ENCODE measurements around the gene NEK6. TPM values are rescaled to one million over a fixed set of nuclear protein-coding genes. Genes with fewer than 3 reads are reported as not detected.

Gene NEK6
- total RNA-seq, 1 experiment from 2014 or later, result 57.9 TPM

- H4K20me1 ChIP-seq (ENCODE audit: insufficient read depth), result no peaks in the 10 kb centered on the region
- H3K4me2 ChIP-seq, result no peak overlapping the region
- no peak overlapping the region for H3K27ac ChIP-seq
- no TSS peak for BruUV-seq (replicated peaks)
- ChIA-PET CTCF (interaction anchor here (0.6 kb wide), 1 partner anchor 118 kb away, joined by 5 read pairs; no protein-coding TSS in a partner anchor), POLR2A (ENCODE audit: unreplicated experiment) (no interaction called here)
- peaks cover 26% of the 10 kb centered on the region for H3K4me1 ChIP-seq (replicated peaks; ENCODE audit: insufficient read depth)
- H3K9me3 ChIP-seq (ENCODE audit: insufficient read depth, low read depth), result no peaks in the 10 kb centered on the region
- no peaks in the 10 kb centered on the region for H3K27me3 ChIP-seq (ENCODE audit: insufficient read depth, low read depth)
- intact Hi-C loops (cut with micrococcal nuclease; ENCODE audit: unreplicated experiment), result no loop called here
- DNase-seq, result no peak
- H3K36me3 ChIP-seq (ENCODE audit: low read depth), result no peaks in the 10 kb centered on the region
- H3K4me3 ChIP-seq, result no peak overlapping the region
- peaks cover 22% of the 10 kb centered on the region for H3F3A ChIP-seq (ENCODE audit: insufficient read depth, low read depth)
- H3K79me2 ChIP-seq (ENCODE audit: low read depth), result no peaks in the 10 kb centered on the region
- no peak for TF ChIP-seq EZH2 (IDR thresholded peaks at IDR 0.05; ENCODE audit: low read depth)
- no peak for TF ChIP-seq CTCF (conservative IDR thresholded peaks at IDR 0.05)
- H3K9me2 ChIP-seq (ENCODE audit: insufficient read depth), result no peaks in the 10 kb centered on the region; the same call in 1 of the 2 replicates
- H2AFZ ChIP-seq, result no peak overlapping the region
Measured at GRCh38 chr9:124213396-124213795, 44.4 kb upstream of the NEK6 start.

- H3K4me1 ChIP-seq (replicated peaks; ENCODE audit: insufficient read depth), result peaks cover 33% of the 10 kb centered on the region
- no peaks in the 10 kb centered on the region; the same call in 1 of the 2 replicates for H3K9me2 ChIP-seq (ENCODE audit: insufficient read depth)
- ChIA-PET CTCF (interaction anchor here (0.6 kb wide), 1 partner anchor 117 kb away, joined by 5 read pairs; no protein-coding TSS in a partner anchor), POLR2A (ENCODE audit: unreplicated experiment) (no interaction called here)
- no peaks in the 10 kb centered on the region for H3K79me2 ChIP-seq (ENCODE audit: low read depth)
- DNase-seq, result no peak
- no peaks in the 10 kb centered on the region for H3K9me3 ChIP-seq (ENCODE audit: insufficient read depth, low read depth)
- no TSS peak for BruUV-seq (replicated peaks)
- TF ChIP-seq EZH2 (IDR thresholded peaks at IDR 0.05; ENCODE audit: low read depth) (no peak), CTCF (conservative IDR thresholded peaks at IDR 0.05) (no peak)
- H3K4me3 ChIP-seq, result no peak overlapping the region
- no peaks in the 10 kb centered on the region for H3K36me3 ChIP-seq (ENCODE audit: low read depth)
- H3K27ac ChIP-seq, result no peak overlapping the region
- H2AFZ ChIP-seq, result no peak overlapping the region
- H3K27me3 ChIP-seq (ENCODE audit: insufficient read depth, low read depth), result no peaks in the 10 kb centered on the region
- intact Hi-C loops (cut with micrococcal nuclease; ENCODE audit: unreplicated experiment), result no loop called here
- no peaks in the 10 kb centered on the region for H4K20me1 ChIP-seq (ENCODE audit: insufficient read depth)
- peaks cover 22% of the 10 kb centered on the region for H3F3A ChIP-seq (ENCODE audit: insufficient read depth, low read depth)
- H3K4me2 ChIP-seq, result no peak overlapping the region
Measured at GRCh38 chr9:124214116-124214515, 43.6 kb upstream of the NEK6 start.

- H3K9me3 ChIP-seq (ENCODE audit: insufficient read depth, low read depth), result no peaks in the 10 kb centered on the region
- no TSS peak for BruUV-seq (replicated peaks)
- ChIA-PET CTCF (no interaction called here), POLR2A (ENCODE audit: unreplicated experiment) (interaction anchor here (0.5 kb wide), 1 partner anchor 48 kb away, joined by 6 read pairs; no protein-coding TSS in a partner anchor)
- no peak overlapping the region for H3K4me3 ChIP-seq
- no peaks in the 10 kb centered on the region for H3K36me3 ChIP-seq (ENCODE audit: low read depth)
- intact Hi-C loops (cut with micrococcal nuclease; ENCODE audit: unreplicated experiment), result no loop called here
- H3K4me1 ChIP-seq (replicated peaks; ENCODE audit: insufficient read depth), result peaks cover 36% of the 10 kb centered on the region
- no peaks in the 10 kb centered on the region for H4K20me1 ChIP-seq (ENCODE audit: insufficient read depth)
- no peak overlapping the region for H3K27ac ChIP-seq
- H2AFZ ChIP-seq, result no peak overlapping the region
- TF ChIP-seq CTCF (conservative IDR thresholded peaks at IDR 0.05), result no peak
- TF ChIP-seq EZH2 (IDR thresholded peaks at IDR 0.05; ENCODE audit: low read depth), result no peak
- no peak for DNase-seq
- H3K27me3 ChIP-seq (ENCODE audit: insufficient read depth, low read depth), result no peaks in the 10 kb centered on the region
- H3K79me2 ChIP-seq (ENCODE audit: low read depth), result no peaks in the 10 kb centered on the region
- H3F3A ChIP-seq (ENCODE audit: insufficient read depth, low read depth), result peaks cover 22% of the 10 kb centered on the region
- no peak overlapping the region for H3K4me2 ChIP-seq
- no peaks in the 10 kb centered on the region; the same call in 1 of the 2 replicates for H3K9me2 ChIP-seq (ENCODE audit: insufficient read depth)
Measured at GRCh38 chr9:124214596-124215367, 43.0 kb upstream of the NEK6 start.

Data from PC-9 (cell line).